Measurements from ENCODE around the gene LRRTM4. TPM values are rescaled to one million over a fixed set of nuclear protein-coding genes. Genes with fewer than 3 reads are reported as not detected.

Gene LRRTM4
- polyA plus RNA-seq, 1 donor (not counting 4 experiments of a cell fraction or from before 2014, with no cell fraction given), result not detected

- FAIRE-seq (no peak), DNase-seq (ENCODE audit: low read depth, low spot score) (no peak)
- no peak overlapping the region for H3K4me2 ChIP-seq (ENCODE audit: control insufficient read depth, extremely low read depth, insufficient read depth, low read depth, low read length)
- H3K9me3 ChIP-seq (ENCODE audit: control insufficient read depth, low read depth, low read length), result no peaks in the 10 kb centered on the region
- H3K9me1 ChIP-seq (ENCODE audit: control insufficient read depth, extremely low read depth, insufficient read depth, low read length), result no peaks in the 10 kb centered on the region
- H4K20me1 ChIP-seq (ENCODE audit: control insufficient read depth, extremely low read depth, insufficient read depth, low read length), result no peaks in the 10 kb centered on the region
- dilution Hi-C loops (cut with MboI; ENCODE audit: extremely low pct_ligation_motif_present, low sequenced_read_pairs), result no loop called here
- no peaks in the 10 kb centered on the region for H3K27me3 ChIP-seq (ENCODE audit: control insufficient read depth, extremely low read depth, insufficient read depth, low read length)
- no peak overlapping the region for H3K27ac ChIP-seq (ENCODE audit: control insufficient read depth, insufficient read depth, low read length)
- H3K4me1 ChIP-seq (ENCODE audit: control insufficient read depth, extremely low read depth, insufficient read depth, low read length), result no peaks in the 10 kb centered on the region
- no peak for TF ChIP-seq EZH2 (IDR thresholded peaks at IDR 0.05; ENCODE audit: low read length)
- TF ChIP-seq, protein P1, sequence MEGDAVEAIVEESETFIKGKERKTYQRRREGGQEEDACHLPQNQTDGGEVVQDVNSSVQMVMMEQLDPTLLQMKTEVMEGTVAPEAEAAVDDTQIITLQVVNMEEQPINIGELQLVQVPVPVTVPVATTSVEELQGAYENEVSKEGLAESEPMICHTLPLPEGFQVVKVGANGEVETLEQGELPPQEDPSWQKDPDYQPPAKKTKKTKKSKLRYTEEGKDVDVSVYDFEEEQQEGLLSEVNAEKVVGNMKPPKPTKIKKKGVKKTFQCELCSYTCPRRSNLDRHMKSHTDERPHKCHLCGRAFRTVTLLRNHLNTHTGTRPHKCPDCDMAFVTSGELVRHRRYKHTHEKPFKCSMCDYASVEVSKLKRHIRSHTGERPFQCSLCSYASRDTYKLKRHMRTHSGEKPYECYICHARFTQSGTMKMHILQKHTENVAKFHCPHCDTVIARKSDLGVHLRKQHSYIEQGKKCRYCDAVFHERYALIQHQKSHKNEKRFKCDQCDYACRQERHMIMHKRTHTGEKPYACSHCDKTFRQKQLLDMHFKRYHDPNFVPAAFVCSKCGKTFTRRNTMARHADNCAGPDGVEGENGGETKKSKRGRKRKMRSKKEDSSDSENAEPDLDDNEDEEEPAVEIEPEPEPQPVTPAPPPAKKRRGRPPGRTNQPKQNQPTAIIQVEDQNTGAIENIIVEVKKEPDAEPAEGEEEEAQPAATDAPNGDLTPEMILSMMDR (optimal IDR thresholded peaks at IDR 0.05 in 1 of 3, IDR thresholded peaks at IDR 0.05 in 1 of 3, conservative IDR thresholded peaks at IDR 0.05 in 1 of 3; ENCODE audit: extremely low read depth in 1 of 3, insufficient read depth in 2 of 3, low read length in 3 of 3), result no peak
- no peak overlapping the region for H3K4me3 ChIP-seq (ENCODE audit: control insufficient read depth in 2 of 3, extremely low read depth in 1 of 3, insufficient read depth in 2 of 3, low read depth in 1 of 3, low read length in 3 of 3)
- H2AFZ ChIP-seq (ENCODE audit: control insufficient read depth, low read length), result no peak overlapping the region
- H3K9ac ChIP-seq (ENCODE audit: control insufficient read depth, extremely low read depth, insufficient read depth, low read length), result no peak overlapping the region
- H3K36me3 ChIP-seq (ENCODE audit: control insufficient read depth in 2 of 2, extremely low read depth in 1 of 2, insufficient read depth in 2 of 2, low read length in 2 of 2), result no peaks in the 10 kb centered on the region
- no peaks in the 10 kb centered on the region for H3K79me2 ChIP-seq (ENCODE audit: control insufficient read depth, insufficient read depth, low read length)
Observed at GRCh38 chr2:77309725-77310124, 212.5 kb downstream of the LRRTM4 start.

DNA sequence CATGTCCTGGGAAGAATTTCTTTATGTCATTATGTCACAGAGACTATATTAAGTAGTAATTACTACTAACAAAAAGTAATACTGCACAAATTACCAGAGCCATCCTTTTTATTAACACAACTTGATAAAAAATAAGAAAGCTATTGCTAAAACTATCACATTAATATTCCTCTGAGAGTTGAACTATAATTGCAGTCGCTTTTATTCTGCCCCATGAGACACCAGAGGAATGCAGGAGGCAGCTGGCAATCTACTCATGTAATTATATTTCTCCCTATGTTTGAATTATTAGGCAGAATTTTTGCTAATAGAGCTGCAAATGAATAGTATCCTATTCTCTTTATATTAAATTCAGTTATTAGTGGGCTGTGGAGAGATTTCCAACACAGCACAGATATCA, 220.7 kb downstream of the LRRTM4 start:
- Histone ChIP-seq H2AFZ (ENCODE audit: control insufficient read depth, low read length) (no peak overlapping the region), H3K9me3 (ENCODE audit: control insufficient read depth, low read depth, low read length) (no peaks in the 10 kb centered on the region), H3K27me3 (ENCODE audit: control insufficient read depth, extremely low read depth, insufficient read depth, low read length) (no peaks in the 10 kb centered on the region), H3K4me2 (ENCODE audit: control insufficient read depth, extremely low read depth, insufficient read depth, low read depth, low read length) (no peak overlapping the region), H3K4me3 (ENCODE audit: control insufficient read depth in 2 of 3, extremely low read depth in 1 of 3, insufficient read depth in 2 of 3, low read depth in 1 of 3, low read length in 3 of 3) (no peak overlapping the region), H3K9me1 (ENCODE audit: control insufficient read depth, extremely low read depth, insufficient read depth, low read length) (no peaks in the 10 kb centered on the region), H3K9ac (ENCODE audit: control insufficient read depth, extremely low read depth, insufficient read depth, low read length) (no peak overlapping the region), H3K36me3 (ENCODE audit: control insufficient read depth in 2 of 2, extremely low read depth in 1 of 2, insufficient read depth in 2 of 2, low read length in 2 of 2) (no peaks in the 10 kb centered on the region), H3K27ac (ENCODE audit: control insufficient read depth, insufficient read depth, low read length) (no peak overlapping the region), H3K4me1 (ENCODE audit: control insufficient read depth, extremely low read depth, insufficient read depth, low read length) (no peaks in the 10 kb centered on the region), H4K20me1 (ENCODE audit: control insufficient read depth, extremely low read depth, insufficient read depth, low read length) (no peaks in the 10 kb centered on the region), H3K79me2 (ENCODE audit: control insufficient read depth, insufficient read depth, low read length) (no peaks in the 10 kb centered on the region)
- DNase-seq (ENCODE audit: low read depth, low spot score), result no peak
- FAIRE-seq, result no peak
- TF ChIP-seq, protein P1 (optimal IDR thresholded peaks at IDR 0.05 in 1 of 3, IDR thresholded peaks at IDR 0.05 in 1 of 3, conservative IDR thresholded peaks at IDR 0.05 in 1 of 3; ENCODE audit: extremely low read depth in 1 of 3, insufficient read depth in 2 of 3, low read length in 3 of 3), result no peak
- no peak for TF ChIP-seq EZH2 (IDR thresholded peaks at IDR 0.05; ENCODE audit: low read length)
- dilution Hi-C loops (cut with MboI; ENCODE audit: extremely low pct_ligation_motif_present, low sequenced_read_pairs), result no loop called here
